ENCODE measurements around the gene ACHE.

DNA sequence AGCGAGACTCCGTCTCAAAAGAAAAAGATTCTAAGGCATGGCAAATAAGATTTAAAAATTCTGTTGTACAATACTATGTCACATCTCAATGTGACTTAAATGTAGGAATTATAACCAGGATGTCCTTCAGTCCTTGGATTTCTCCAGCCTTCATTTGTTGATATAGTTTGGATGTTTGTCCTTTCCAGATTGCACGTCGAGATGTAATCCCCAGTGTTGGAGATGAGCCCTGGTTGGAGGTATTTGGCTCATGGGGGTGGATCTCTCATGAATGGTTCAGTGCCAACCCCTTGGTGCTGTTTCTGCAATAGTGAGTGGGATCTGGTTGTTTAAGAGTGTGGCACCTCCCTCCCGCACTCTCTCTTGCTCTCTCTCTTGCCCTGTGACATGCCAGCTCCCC lies 12.8 kb upstream of the ACHE start:
- TF ChIP-seq, protein P1, sequence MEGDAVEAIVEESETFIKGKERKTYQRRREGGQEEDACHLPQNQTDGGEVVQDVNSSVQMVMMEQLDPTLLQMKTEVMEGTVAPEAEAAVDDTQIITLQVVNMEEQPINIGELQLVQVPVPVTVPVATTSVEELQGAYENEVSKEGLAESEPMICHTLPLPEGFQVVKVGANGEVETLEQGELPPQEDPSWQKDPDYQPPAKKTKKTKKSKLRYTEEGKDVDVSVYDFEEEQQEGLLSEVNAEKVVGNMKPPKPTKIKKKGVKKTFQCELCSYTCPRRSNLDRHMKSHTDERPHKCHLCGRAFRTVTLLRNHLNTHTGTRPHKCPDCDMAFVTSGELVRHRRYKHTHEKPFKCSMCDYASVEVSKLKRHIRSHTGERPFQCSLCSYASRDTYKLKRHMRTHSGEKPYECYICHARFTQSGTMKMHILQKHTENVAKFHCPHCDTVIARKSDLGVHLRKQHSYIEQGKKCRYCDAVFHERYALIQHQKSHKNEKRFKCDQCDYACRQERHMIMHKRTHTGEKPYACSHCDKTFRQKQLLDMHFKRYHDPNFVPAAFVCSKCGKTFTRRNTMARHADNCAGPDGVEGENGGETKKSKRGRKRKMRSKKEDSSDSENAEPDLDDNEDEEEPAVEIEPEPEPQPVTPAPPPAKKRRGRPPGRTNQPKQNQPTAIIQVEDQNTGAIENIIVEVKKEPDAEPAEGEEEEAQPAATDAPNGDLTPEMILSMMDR (IDR thresholded peaks at IDR 0.05), result no peak
- TF ChIP-seq POLR2A (IDR thresholded peaks at IDR 0.05), result no peak
